SK-N-SH treated with all-trans-retinoic acid at 6 μM for 48 hours (cell line): ENCODE results near the gene RCOR2.

ENCODE experiments used
- ATAC-seq: fragments of 200-7000 bp; cut with Tn5 transposase; 3 replicates; pipeline ENCODE4 v1.9.1; 2020; ENCODE audit warnings: mild to moderate bottlenecking, moderate library complexity
- ARNTL ChIP-seq: fragments of 450-650 bp; formaldehyde crosslinking; IDR thresholded peaks from 2 replicates; pipeline ENCODE4 v1.5.0; 2020; ENCODE audit warnings: low read depth, mild to moderate bottlenecking, moderate library complexity, borderline replicate concordance
- CREB5 ChIP-seq: fragments of 250-450 bp; sonication (Bioruptor Pico); IDR thresholded peaks from 2 replicates; pipeline ENCODE4 v1.5.1; 2020; ENCODE audit warnings: low read depth, mild to moderate bottlenecking, moderate library complexity
- CSDC2 ChIP-seq: fragments of 250-450 bp; sonication (Bioruptor Pico); IDR thresholded peaks from 2 replicates; pipeline ENCODE4 v1.5.0; 2020; ENCODE audit warnings: mild to moderate bottlenecking, moderate library complexity
- ESRRG ChIP-seq: fragments of 250-450 bp; sonication (Bioruptor Pico); IDR thresholded peaks from 2 replicates; pipeline ENCODE4 v1.6.1; 2021; ENCODE audit warnings: mild to moderate bottlenecking
- GLIS3 ChIP-seq: fragments of 250-450 bp; sonication (Bioruptor Pico); IDR thresholded peaks from 2 replicates; pipeline ENCODE4 v1.5.0; 2020; ENCODE audit warnings: mild to moderate bottlenecking, moderate library complexity
- OSR1 ChIP-seq: fragments of 250-450 bp; sonication (Bioruptor Pico); IDR thresholded peaks from 2 replicates; pipeline ENCODE4 v1.8.0; 2022; ENCODE audit warnings: moderate library complexity, mild to moderate bottlenecking, inconsistent platforms
- PATZ1 ChIP-seq: fragments of 250-450 bp; sonication (Bioruptor Pico); IDR thresholded peaks from 2 replicates; pipeline ENCODE4 v1.8.0; 2020; ENCODE audit warnings: mild to moderate bottlenecking, moderate library complexity, borderline replicate concordance
- PPARA ChIP-seq: fragments of 250-450 bp; sonication (Bioruptor Pico); IDR thresholded peaks from 2 replicates; pipeline ENCODE4 v1.5.0; 2020; ENCODE audit warnings: mild to moderate bottlenecking, borderline replicate concordance
- RARB ChIP-seq: fragments of 250-450 bp; sonication (Bioruptor Pico); IDR thresholded peaks from 2 replicates; pipeline ENCODE4 v1.8.0; 2021; ENCODE audit warnings: mild to moderate bottlenecking, moderate library complexity
- SNAI2 ChIP-seq: fragments of 250-450 bp; sonication (Bioruptor Pico); IDR thresholded peaks from 2 replicates; pipeline ENCODE4 v1.5.0; 2020; ENCODE audit warnings: mild to moderate bottlenecking, moderate library complexity
- TCF4 ChIP-seq: fragments of 250-450 bp; sonication (Bioruptor Pico); IDR thresholded peaks from 2 replicates; pipeline ENCODE4 v1.8.0; 2021; ENCODE audit warnings: mild to moderate bottlenecking, moderate library complexity, borderline replicate concordance
- ZC3H10 ChIP-seq: fragments of 250-450 bp; sonication (Bioruptor Pico); IDR thresholded peaks from 2 replicates; pipeline ENCODE4 v1.5.1; 2021; ENCODE audit warnings: mild to moderate bottlenecking, moderate library complexity
- ZFP3 ChIP-seq: fragments of 250-450 bp; sonication (Bioruptor Pico); IDR thresholded peaks from 2 replicates; pipeline ENCODE4 v1.5.0; 2020; ENCODE audit warnings: mild to moderate bottlenecking, moderate library complexity
- ZFP30 ChIP-seq: fragments of 450-650 bp; formaldehyde crosslinking; IDR thresholded peaks from 2 replicates; pipeline ENCODE4 v1.5.0; 2022; ENCODE audit warnings: mild to moderate bottlenecking, moderate library complexity
- ZNF565 ChIP-seq: fragments of 450-650 bp; formaldehyde crosslinking; conservative IDR thresholded peaks from 2 replicates; pipeline ENCODE4 v1.5.0; 2020; ENCODE audit warnings: low read depth, mild to moderate bottlenecking, moderate library complexity
- ZNF70 ChIP-seq: fragments of 450-650 bp; formaldehyde crosslinking; IDR thresholded peaks from 2 replicates; pipeline ENCODE4 v1.5.0; 2020; ENCODE audit warnings: mild to moderate bottlenecking, moderate library complexity
- ZNF8 ChIP-seq: fragments of 450-650 bp; formaldehyde crosslinking; IDR thresholded peaks from 2 replicates; pipeline ENCODE4 v1.5.0; 2020; ENCODE audit warnings: mild to moderate bottlenecking, moderate library complexity
- TF ChIP-seq, protein P1 (sequence below): fragments of 250-450 bp; sonication (Bioruptor Pico); IDR thresholded peaks from 2 replicates; pipeline ENCODE4 v1.8.0; 2021; ENCODE audit warnings: low read depth, mild to moderate bottlenecking, moderate library complexity, borderline replicate concordance
- TF ChIP-seq, protein P2 (sequence below): fragments of 250-450 bp; sonication (Bioruptor Pico); IDR thresholded peaks from 2 replicates; pipeline ENCODE4 v1.5.0; 2020; ENCODE audit warnings: mild to moderate bottlenecking, moderate library complexity
- TF ChIP-seq, protein P3 (sequence below): fragments of 250-450 bp; sonication (Bioruptor Pico); IDR thresholded peaks from 2 replicates; pipeline ENCODE4 v1.5.1; 2021; ENCODE audit warnings: mild to moderate bottlenecking, moderate library complexity

Gene RCOR2

GRCh38 chr11:63931876-63932275 lies 14.9 kb upstream of the RCOR2 start:
- ATAC-seq, result no peak
- TF ChIP-seq, protein P1, sequence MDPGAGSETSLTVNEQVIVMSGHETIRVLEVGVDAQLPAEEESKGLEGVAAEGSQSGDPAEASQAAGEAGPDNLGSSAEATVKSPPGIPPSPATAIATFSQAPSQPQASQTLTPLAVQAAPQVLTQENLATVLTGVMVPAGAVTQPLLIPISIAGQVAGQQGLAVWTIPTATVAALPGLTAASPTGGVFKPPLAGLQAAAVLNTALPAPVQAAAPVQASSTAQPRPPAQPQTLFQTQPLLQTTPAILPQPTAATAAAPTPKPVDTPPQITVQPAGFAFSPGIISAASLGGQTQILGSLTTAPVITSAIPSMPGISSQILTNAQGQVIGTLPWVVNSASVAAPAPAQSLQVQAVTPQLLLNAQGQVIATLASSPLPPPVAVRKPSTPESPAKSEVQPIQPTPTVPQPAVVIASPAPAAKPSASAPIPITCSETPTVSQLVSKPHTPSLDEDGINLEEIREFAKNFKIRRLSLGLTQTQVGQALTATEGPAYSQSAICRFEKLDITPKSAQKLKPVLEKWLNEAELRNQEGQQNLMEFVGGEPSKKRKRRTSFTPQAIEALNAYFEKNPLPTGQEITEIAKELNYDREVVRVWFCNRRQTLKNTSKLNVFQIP (CRISPR knock-in tag), result no peak
- TF ChIP-seq ZNF565 (CRISPR knock-in tag) (no peak), PATZ1 (CRISPR knock-in tag) (no peak), ZNF8 (no peak), ARNTL (no peak), RARB (CRISPR knock-in tag) (no peak)
- TF ChIP-seq, protein P2, sequence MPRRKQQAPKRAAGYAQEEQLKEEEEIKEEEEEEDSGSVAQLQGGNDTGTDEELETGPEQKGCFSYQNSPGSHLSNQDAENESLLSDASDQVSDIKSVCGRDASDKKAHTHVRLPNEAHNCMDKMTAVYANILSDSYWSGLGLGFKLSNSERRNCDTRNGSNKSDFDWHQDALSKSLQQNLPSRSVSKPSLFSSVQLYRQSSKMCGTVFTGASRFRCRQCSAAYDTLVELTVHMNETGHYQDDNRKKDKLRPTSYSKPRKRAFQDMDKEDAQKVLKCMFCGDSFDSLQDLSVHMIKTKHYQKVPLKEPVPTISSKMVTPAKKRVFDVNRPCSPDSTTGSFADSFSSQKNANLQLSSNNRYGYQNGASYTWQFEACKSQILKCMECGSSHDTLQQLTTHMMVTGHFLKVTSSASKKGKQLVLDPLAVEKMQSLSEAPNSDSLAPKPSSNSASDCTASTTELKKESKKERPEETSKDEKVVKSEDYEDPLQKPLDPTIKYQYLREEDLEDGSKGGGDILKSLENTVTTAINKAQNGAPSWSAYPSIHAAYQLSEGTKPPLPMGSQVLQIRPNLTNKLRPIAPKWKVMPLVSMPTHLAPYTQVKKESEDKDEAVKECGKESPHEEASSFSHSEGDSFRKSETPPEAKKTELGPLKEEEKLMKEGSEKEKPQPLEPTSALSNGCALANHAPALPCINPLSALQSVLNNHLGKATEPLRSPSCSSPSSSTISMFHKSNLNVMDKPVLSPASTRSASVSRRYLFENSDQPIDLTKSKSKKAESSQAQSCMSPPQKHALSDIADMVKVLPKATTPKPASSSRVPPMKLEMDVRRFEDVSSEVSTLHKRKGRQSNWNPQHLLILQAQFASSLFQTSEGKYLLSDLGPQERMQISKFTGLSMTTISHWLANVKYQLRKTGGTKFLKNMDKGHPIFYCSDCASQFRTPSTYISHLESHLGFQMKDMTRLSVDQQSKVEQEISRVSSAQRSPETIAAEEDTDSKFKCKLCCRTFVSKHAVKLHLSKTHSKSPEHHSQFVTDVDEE (CRISPR knock-in tag), result no peak

- TF ChIP-seq CREB5, result no peak
- no peak for TF ChIP-seq PPARA (CRISPR knock-in tag)
- no peak for TF ChIP-seq RARB (CRISPR knock-in tag)
- TF ChIP-seq TCF4 (CRISPR knock-in tag), result no peak
- TF ChIP-seq ZNF70, result no peak
- TF ChIP-seq ZC3H10 (CRISPR knock-in tag), result no peak
- ATAC-seq, result no peak; the same call in 2 of the 3 replicates
These were observed 14.1 kb upstream of the RCOR2 start for GRCh38 chr11:63931045-63931444.

- ATAC-seq, result no peak
- TF ChIP-seq RARB (CRISPR knock-in tag) (no peak), CREB5 (no peak), PATZ1 (CRISPR knock-in tag) (no peak), SNAI2 (CRISPR knock-in tag) (no peak), ZC3H10 (CRISPR knock-in tag) (no peak), CSDC2 (CRISPR knock-in tag) (no peak), ARNTL (no peak), TCF4 (CRISPR knock-in tag) (no peak), ZFP30 (CRISPR knock-in tag) (no peak), ZNF70 (no peak), GLIS3 (CRISPR knock-in tag) (no peak), ESRRG (CRISPR knock-in tag) (no peak), ZFP3 (no peak), OSR1 (CRISPR knock-in tag) (no peak), ZNF8 (no peak)
- TF ChIP-seq, protein P1 (CRISPR knock-in tag), result no peak
- TF ChIP-seq, protein P3, sequence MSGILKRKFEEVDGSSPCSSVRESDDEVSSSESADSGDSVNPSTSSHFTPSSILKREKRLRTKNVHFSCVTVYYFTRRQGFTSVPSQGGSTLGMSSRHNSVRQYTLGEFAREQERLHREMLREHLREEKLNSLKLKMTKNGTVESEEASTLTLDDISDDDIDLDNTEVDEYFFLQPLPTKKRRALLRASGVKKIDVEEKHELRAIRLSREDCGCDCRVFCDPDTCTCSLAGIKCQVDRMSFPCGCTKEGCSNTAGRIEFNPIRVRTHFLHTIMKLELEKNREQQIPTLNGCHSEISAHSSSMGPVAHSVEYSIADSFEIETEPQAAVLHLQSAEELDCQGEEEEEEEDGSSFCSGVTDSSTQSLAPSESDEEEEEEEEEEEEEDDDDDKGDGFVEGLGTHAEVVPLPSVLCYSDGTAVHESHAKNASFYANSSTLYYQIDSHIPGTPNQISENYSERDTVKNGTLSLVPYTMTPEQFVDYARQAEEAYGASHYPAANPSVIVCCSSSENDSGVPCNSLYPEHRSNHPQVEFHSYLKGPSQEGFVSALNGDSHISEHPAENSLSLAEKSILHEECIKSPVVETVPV (CRISPR knock-in tag), result no peak
- TF ChIP-seq, protein P2 (CRISPR knock-in tag), result no peak
These were observed 12.7 kb upstream of the RCOR2 start for GRCh38 chr11:63929616-63930015.
